Ectodermal cell (in vitro differentiated cells): Measurements from ENCODE around the gene HAPLN1. TPM values are rescaled to one million over a fixed set of nuclear protein-coding genes. Genes with fewer than 3 reads are reported as not detected.
A peak's percentile ranks its signal among the peaks of the same experiment; 100 is the strongest.

Experiments
- H3K27ac ChIP-seq: 2 replicates; pipeline ENCODE4 v1.7.0; 2013; ENCODE audit warnings: mild to moderate bottlenecking, low read depth, low read length; ENCODE audit not compliant: insufficient read depth, poor library complexity, severe bottlenecking
- H3K27me3 ChIP-seq: 2 replicates; pipeline ENCODE4 v1.7.0; 2013; ENCODE audit warnings: mild to moderate bottlenecking, low read length; ENCODE audit not compliant: insufficient read depth, control insufficient read depth, poor library complexity, severe bottlenecking
- H3K36me3 ChIP-seq: one replicate; pipeline ENCODE4 v1.7.0; 2013; ENCODE audit warnings: low read length; ENCODE audit not compliant: control insufficient read depth, insufficient read depth
- H3K4me1 ChIP-seq: one replicate; pipeline ENCODE4 v1.7.0; 2013; ENCODE audit warnings: low read length; ENCODE audit not compliant: control insufficient read depth, insufficient read depth
- H3K4me3 ChIP-seq: 2 replicates; pipeline ENCODE4 v1.7.0; 2013; ENCODE audit warnings: low read depth, low read length, control low read depth; ENCODE audit not compliant: insufficient read depth
- H3K9me3 ChIP-seq: 2 replicates; pipeline ENCODE4 v1.7.0; 2013; ENCODE audit warnings: mild to moderate bottlenecking, low read length, moderate library complexity; ENCODE audit not compliant: control insufficient read depth
- WGBS, 2 experiments: methylation state at CpG; one replicate each; pipeline ENCODE4 v1.1.7; 2013; ENCODE audit warnings: missing lambda C conversion rate in 2 of 2; 5-methylcytosine and 5-hydroxymethylcytosine counted together
- polyA plus RNA-seq, 4 experiments: library from polyadenylated mRNA; stranded (reverse); fragments of 50-300 nt; gene quantifications; one replicate each; pipeline ENCODE4 v1.2.3, GENCODE V29; 2013

Gene HAPLN1
- polyA plus RNA-seq (2013, experiment 1 of 4) = 8.9 TPM
- polyA plus RNA-seq (2013, experiment 2 of 4) = 8.8 TPM
- 13.3 TPM for polyA plus RNA-seq (2013, experiment 3 of 4)
- 6.5 TPM for polyA plus RNA-seq (2013, experiment 4 of 4)

DNA sequence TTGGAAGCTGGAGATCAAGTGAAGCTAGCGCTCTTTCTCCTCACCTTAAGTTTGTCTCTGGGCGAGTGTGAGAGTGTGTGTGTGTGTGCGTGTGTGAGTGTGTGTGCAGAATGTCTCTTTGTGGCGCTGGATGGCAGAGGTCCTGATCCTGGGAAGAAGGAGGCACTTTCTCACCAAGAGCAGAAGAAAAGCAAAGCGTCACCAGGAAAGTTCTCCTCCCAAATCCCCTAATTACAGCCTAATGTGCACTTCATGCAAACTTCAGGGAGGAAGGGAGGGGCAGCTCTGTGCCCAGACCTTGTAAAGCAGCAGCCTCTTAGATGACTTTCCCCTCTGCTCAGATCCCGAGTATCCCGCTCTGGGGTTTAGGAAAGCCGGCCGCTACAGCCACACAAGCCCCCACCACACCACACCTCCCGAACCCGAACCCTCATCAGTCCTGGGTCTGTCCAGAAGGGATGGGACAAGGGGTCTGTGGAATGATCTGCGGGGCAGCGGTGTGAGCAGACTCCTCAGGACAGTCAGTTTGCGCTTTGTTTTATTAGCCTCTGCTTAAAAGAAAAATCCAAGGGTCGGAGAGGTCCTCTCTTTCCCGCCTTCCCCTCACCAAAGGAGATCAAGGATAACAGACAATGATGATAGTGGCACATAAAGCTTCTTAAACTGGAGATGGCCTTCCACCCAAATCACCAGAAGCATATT is at the start of gene HAPLN1:
Gene HAPLN1, minus strand, starts transcription at position 20 of the 702 bp plus-strand sequence. CDS start 47,332 bp downstream, outside the sequence.
- Histone ChIP-seq H3K9me3 (no peaks in the 10 kb centered on the region), H3K4me1 (peaks cover 15% of the 10 kb centered on the region), H3K36me3 (no peaks in the 10 kb centered on the region), H3K27me3 (no peaks in the 10 kb centered on the region), H3K4me3 (peak within 1 kb of the TSS; percentile 44), H3K27ac (peak within 1 kb of the TSS; percentile 3)
- WGBS, 2 experiments = 22 to 24% methylated on average over 15 to 16 of the region's 16 CpGs

DNA sequence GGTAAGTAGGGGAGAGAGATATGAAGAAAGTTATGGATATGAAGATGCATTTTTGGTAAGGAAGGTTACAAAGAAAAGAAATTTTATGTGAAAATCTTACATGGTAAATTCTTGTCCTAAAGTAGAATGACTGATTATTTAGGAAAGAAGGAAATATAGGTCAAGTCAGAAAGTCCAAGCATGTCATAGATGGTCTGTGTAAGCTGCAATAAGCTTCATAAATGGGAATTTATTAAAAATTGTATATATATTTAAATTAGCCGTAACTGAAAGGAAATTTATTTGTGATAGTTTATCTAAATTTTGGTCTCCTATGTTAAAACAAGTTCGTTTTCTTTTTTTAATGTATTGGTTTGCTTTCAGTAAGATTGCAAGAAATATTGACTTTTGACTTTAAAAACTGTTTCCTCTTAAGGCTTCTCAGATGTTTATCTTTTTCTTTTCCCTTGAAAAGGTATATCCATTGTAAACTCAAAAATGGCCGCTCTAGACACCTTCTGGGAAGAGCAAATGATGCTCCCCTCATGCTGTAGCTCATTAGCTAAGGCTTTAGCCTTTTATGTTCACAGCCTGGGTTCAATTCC is 46.8 kb upstream of the HAPLN1 start:
- H3K4me3 ChIP-seq = no peak overlapping the region
- peaks cover 3% of the 10 kb centered on the region for H3K9me3 ChIP-seq
- no peak overlapping the region for H3K27ac ChIP-seq
- H3K4me1 ChIP-seq = no peaks in the 10 kb centered on the region
- H3K36me3 ChIP-seq = peaks cover 4% of the 10 kb centered on the region
- WGBS, 2 experiments = 64 to 71% methylated on average over 3 of the region's 3 CpGs
- H3K27me3 ChIP-seq = no peaks in the 10 kb centered on the region

DNA sequence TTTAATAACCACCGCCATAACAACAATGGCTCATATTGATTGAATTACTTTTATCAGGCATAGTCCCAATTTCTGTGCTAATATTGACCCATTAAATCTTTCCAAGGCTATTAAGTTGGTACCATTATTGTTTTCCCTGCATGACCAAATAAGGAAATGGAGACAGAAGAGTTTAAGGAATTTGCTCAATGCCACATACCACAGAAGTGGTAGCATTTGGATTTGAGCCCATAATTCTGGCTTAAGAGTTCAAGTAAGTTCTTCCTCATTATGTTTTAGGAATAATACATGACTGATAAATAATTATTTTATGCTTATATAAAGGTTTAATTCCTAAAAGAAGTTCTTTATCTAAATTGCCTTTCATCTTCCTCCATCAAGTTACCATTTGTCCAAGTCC is 43.4 kb upstream of the HAPLN1 start:
- H3K27me3 ChIP-seq = no peaks in the 10 kb centered on the region
- no peaks in the 10 kb centered on the region for H3K4me1 ChIP-seq
- H3K27ac ChIP-seq = no peak overlapping the region
- WGBS, 2 experiments = 94 to 100% methylated on average over 1 of the region's 1 CpG
- H3K4me3 ChIP-seq = no peak overlapping the region
- H3K36me3 ChIP-seq = peaks cover 4% of the 10 kb centered on the region
- peaks cover 3% of the 10 kb centered on the region for H3K9me3 ChIP-seq

DNA sequence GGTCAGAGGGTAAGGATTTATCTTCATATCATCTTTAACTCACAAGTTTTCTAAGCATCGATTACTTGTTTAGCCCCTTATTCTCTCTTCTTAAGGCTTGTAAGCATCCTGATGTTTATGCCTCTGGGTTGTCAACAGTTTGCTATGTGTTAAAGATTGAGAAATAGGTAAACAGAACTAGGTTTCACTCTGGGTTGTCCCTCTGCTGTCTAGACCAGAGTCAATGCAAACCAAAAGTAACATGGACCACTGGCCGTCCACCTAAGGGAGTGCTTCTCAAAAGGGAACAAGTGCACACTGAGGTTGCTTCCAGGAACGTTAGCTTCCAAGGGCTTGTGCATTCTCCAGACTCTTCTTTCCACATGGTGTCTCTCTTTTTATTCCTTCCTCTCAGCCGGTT is 39.9 kb upstream of the HAPLN1 start:
- Histone ChIP-seq H3K27me3 (no peaks in the 10 kb centered on the region), H3K4me3 (no peak overlapping the region), H3K27ac (no peak overlapping the region), H3K36me3 (no peaks in the 10 kb centered on the region), H3K4me1 (no peaks in the 10 kb centered on the region), H3K9me3 (no peaks in the 10 kb centered on the region)
- 92% methylated on average over 3 to 4 of the region's 4 CpGs for WGBS, 2 experiments

DNA sequence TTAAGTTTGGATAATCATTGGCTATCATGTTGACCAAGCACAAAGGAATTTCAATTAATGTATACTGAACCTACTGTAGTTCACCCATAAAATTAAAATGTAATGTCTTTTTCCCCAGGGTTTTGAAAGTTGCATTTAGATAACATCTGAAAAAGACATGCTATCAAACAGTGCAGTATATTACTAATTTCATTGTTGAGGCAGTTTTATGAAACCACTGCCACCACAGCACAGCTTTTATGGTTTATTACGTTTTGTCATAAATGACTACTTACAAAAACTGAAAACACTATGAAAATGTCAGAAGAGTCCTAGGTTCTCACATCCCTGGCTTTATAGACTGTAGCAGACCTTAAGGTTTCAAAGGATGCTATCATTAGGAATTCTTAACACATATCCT is 32.0 kb upstream of the HAPLN1 start:
- no peak overlapping the region for H3K4me3 ChIP-seq
- H3K36me3 ChIP-seq = no peaks in the 10 kb centered on the region
- 90 to 100% methylated on average over 1 of the region's 1 CpG for WGBS, 2 experiments
- no peaks in the 10 kb centered on the region for H3K27me3 ChIP-seq
- H3K4me1 ChIP-seq = no peaks in the 10 kb centered on the region
- H3K9me3 ChIP-seq = no peaks in the 10 kb centered on the region
- no peak overlapping the region for H3K27ac ChIP-seq

DNA sequence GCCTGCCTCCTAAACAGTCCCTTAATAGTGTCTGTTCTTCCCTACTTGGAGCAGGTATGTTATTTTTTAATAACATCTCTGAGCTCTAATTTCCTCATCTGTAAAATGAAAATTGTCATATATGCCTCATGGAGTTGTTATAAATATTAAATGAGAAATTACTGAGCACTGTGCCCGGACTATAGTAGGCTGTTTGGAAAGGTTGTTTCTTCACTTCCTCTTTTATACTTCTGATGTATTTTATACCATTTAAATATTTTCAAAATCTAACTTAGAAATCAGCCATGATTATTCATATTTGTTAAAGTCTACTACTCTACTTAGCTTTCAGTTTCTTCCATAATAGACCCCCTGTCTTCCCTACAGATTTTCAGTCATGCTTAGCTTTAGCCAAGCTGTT is 30.5 kb upstream of the HAPLN1 start:
- Histone ChIP-seq H3K4me1 (no peaks in the 10 kb centered on the region), H3K27ac (no peak overlapping the region), H3K27me3 (no peaks in the 10 kb centered on the region), H3K9me3 (no peaks in the 10 kb centered on the region), H3K4me3 (no peak overlapping the region), H3K36me3 (no peaks in the 10 kb centered on the region)
- WGBS, 2 experiments = no CpG with 5 or more reads among the region's 1 CpG

DNA sequence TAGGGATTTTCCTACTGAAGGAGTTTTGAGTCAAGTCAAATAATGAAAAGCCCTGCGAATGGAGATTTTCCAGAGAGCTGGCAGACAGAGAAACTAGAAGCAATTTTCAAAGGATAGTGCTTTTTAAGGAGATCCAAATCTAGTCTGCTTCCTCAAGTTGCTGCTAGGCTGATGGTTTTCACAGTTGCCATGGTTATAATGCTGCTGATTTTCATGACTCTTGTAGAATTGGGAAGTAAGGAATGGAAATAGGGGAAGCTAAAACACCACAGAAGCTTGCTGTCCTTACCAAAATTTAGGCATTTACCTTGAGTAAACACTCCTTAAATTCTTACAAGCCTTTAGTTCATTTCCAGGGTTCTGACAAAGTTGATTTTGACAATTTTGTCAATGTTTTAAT is 30.1 kb upstream of the HAPLN1 start:
- no peak overlapping the region for H3K27ac ChIP-seq

DNA sequence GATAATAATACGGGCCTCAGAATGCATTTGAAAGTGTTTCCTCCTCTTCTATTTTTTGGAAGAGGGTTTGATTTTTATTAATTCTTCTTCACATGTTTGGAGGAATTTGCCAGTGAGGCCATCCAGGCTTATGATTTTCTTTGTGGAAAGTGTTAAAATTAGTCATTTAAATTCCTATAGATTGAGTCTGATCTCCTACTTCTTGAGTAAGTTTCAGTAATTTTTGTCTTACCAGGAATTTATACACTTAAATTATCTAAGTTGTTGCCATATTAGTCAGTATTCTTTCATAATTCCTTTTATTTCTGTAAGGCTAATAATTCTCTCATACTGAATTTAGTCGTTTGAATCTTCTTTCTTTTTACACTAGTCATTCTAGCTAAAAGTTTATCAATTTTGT is 25.2 kb upstream of the HAPLN1 start:
- Histone ChIP-seq H3K27me3 (no peaks in the 10 kb centered on the region), H3K4me3 (no peak overlapping the region), H3K9me3 (no peaks in the 10 kb centered on the region), H3K36me3 (no peaks in the 10 kb centered on the region), H3K4me1 (no peaks in the 10 kb centered on the region), H3K27ac (no peak overlapping the region)
- WGBS, 2 experiments = 92 to 100% methylated on average over 1 of the region's 2 CpGs

More for the DNA sequence above, 30.1 kb upstream of the HAPLN1 start:
- H3K9me3 ChIP-seq = no peaks in the 10 kb centered on the region
- no peaks in the 10 kb centered on the region for H3K4me1 ChIP-seq
- no peaks in the 10 kb centered on the region for H3K27me3 ChIP-seq
- H3K4me3 ChIP-seq = no peak overlapping the region
- 94 to 95% methylated on average over 1 of the region's 1 CpG for WGBS, 2 experiments
- H3K36me3 ChIP-seq = no peaks in the 10 kb centered on the region

DNA sequence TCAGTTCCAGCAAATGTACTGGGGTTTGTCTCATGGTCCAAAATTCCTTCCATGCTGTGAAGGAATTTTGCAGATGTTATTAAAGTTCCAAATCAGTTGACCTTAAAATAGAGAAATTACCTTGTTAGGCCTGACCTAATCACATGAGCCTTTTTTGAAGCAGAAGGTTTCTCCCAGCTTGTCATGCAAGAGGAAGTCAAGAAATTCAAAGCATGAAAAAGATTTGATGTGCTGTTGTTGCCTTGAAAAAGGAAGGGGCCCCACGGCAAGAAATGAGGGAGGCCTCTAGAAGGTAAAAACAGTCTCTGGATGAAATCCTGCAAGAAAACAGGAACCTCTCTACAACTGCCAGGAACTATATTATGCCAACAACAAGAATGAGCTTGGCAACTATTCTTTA is 24.2 kb upstream of the HAPLN1 start:
- H3K4me3 ChIP-seq = no peak overlapping the region
- no peak overlapping the region for H3K27ac ChIP-seq
- H3K27me3 ChIP-seq = no peaks in the 10 kb centered on the region
- H3K9me3 ChIP-seq = no peaks in the 10 kb centered on the region
- WGBS, 2 experiments = 95 to 100% methylated on average over 1 of the region's 1 CpG
- no peaks in the 10 kb centered on the region for H3K4me1 ChIP-seq
- H3K36me3 ChIP-seq = no peaks in the 10 kb centered on the region

DNA sequence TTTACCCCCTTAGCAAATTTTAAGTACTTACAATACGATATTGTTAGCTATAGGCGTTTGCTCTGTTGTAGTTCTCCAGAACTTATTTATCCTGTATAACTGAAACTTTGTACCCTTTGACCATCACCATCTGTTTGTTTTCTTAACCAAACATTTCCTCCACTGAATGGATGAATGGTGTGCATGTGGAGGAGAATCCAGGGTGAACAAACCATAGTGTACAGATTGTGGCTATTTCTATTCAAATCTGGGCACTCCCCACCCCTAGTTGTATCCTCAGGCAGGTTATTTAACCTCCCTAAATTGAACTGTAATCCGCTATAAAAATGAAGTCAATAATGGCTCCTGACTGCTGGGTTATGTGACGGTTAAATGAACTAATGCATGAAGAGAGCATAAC is 21.4 kb upstream of the HAPLN1 start:
- Histone ChIP-seq H3K4me3 (no peak overlapping the region), H3K27ac (no peak overlapping the region), H3K9me3 (no peaks in the 10 kb centered on the region), H3K36me3 (no peaks in the 10 kb centered on the region), H3K4me1 (no peaks in the 10 kb centered on the region), H3K27me3 (no peaks in the 10 kb centered on the region)
- WGBS, 2 experiments = 93 to 98% methylated on average over 4 of the region's 4 CpGs
